GM19025 (cell line): ENCODE data around the gene DEFB115.
"Not testable (repeated sequence)": the region's sequence is repeated elsewhere in the genome, so short reads cannot be mapped to it uniquely, and the experiment has no call there.

Experiments
- ATAC-seq: cut with Tn5 transposase; IDR thresholded peaks from one replicate; pipeline ENCODE4 v1.9.1; 2021; ENCODE audit warnings: mild to moderate bottlenecking, low read depth, moderate library complexity; ENCODE audit not compliant: unreplicated experiment

Gene DEFB115

GRCh38 chr20:31257364-31257763 is at the start of gene DEFB115:
DEFB115 (plus strand) TSS chr20:31257664; CDS start chr20:31257664, 0 bp downstream.
- ATAC-seq: no peak

- ATAC-seq: no peak
Observed at GRCh38 chr20:31236953-31237352, 20.5 kb upstream of the DEFB115 start.

GRCh38 chr20:31237763-31238162 is 19.7 kb upstream of the DEFB115 start:
- no peak for ATAC-seq

GRCh38 chr20:31239139-31239538 is 18.3 kb upstream of the DEFB115 start:
- no peak for ATAC-seq

- no peak for ATAC-seq
Observed at GRCh38 chr20:31256959-31257358, 505 bp upstream of the DEFB115 start.

- no peak for ATAC-seq
Observed at GRCh38 chr20:31260326-31260932, 3.0 kb downstream of the DEFB115 start.

- ATAC-seq: no peak
Observed at GRCh38 chr20:31274441-31274840, 17.0 kb downstream of the DEFB115 start.

GRCh38 chr20:31278178-31278577 is 20.7 kb downstream of the DEFB115 start:
- ATAC-seq: no peak

GRCh38 chr20:31284964-31285363 is 27.5 kb downstream of the DEFB115 start:
- not testable (repeated sequence) for ATAC-seq

- no peak for ATAC-seq
Observed at GRCh38 chr20:31308535-31309162, 51.2 kb downstream of the DEFB115 start, which contains the start of gene DEFB116. DEFB116 (minus strand) TSS chr20:31308585; CDS start chr20:31308585, 0 bp downstream.
